GF-D8 (cell line): ENCODE results near the gene ZCCHC3.

Source experiments
- DNase-seq: peaks from one replicate; lab custom pipeline; 2025; lab: John Stamatoyannopoulos, UW

The ZCCHC3 gene

GRCh38 chr20:346640-347316 is 49.4 kb downstream of the ZCCHC3 start, which contains the start of gene NRSN2:
Gene NRSN2 (plus strand): TSS chr20:347111. CDS start chr20:349644, 2,533 bp downstream.
- no peak for DNase-seq

GRCh38 chr20:347317-347639 is 49.9 kb downstream of the ZCCHC3 start:
- no peak for DNase-seq

- DNase-seq = no peak
These were observed 50.5 kb downstream of the ZCCHC3 start for GRCh38 chr20:347640-348484.

- DNase-seq = no peak
These were observed 51.8 kb downstream of the ZCCHC3 start for GRCh38 chr20:348972-349841.
